ENCODE measurements around the gene POU2AF1. TPM values are rescaled to one million over a fixed set of nuclear protein-coding genes. Genes with fewer than 3 reads are reported as not detected.
"Not testable (repeated sequence)": the region's sequence is repeated elsewhere in the genome, so short reads cannot be mapped to it uniquely, and the experiment has no call there.

POU2AF1 gene
- total RNA-seq, 1 donor from 2014 or later, result not detected

- Mint-ChIP-seq H3K4me3 (ENCODE audit: unreplicated experiment) (no peak overlapping the region), H3K36me3 (ENCODE audit: unreplicated experiment) (no peaks in the 10 kb centered on the region), H3K4me1 (ENCODE audit: unreplicated experiment) (peaks cover 8% of the 10 kb centered on the region), H3K27me3 (ENCODE audit: unreplicated experiment) (peaks cover 21% of the 10 kb centered on the region), H3K27ac (ENCODE audit: unreplicated experiment) (no peak overlapping the region), H3K9me3 (ENCODE audit: unreplicated experiment) (no peaks in the 10 kb centered on the region)
- TF ChIP-seq CTCF (IDR thresholded peaks at IDR 0.05), result no peak
- no peak for DNase-seq (ENCODE audit: extremely low spot score, unreplicated experiment)
Observed at GRCh38 chr11:111326824-111327223, 52.3 kb downstream of the POU2AF1 start.

- no peak for TF ChIP-seq CTCF (IDR thresholded peaks at IDR 0.05)
- no peak overlapping the region for H3K4me3 Mint-ChIP-seq (ENCODE audit: unreplicated experiment)
- H3K36me3 Mint-ChIP-seq (ENCODE audit: unreplicated experiment), result no peaks in the 10 kb centered on the region
- H3K9me3 Mint-ChIP-seq (ENCODE audit: unreplicated experiment), result no peaks in the 10 kb centered on the region
- no peak for DNase-seq (ENCODE audit: extremely low spot score, unreplicated experiment)
- H3K4me1 Mint-ChIP-seq (ENCODE audit: unreplicated experiment), result peaks cover 8% of the 10 kb centered on the region
- H3K27me3 Mint-ChIP-seq (ENCODE audit: unreplicated experiment), result peaks cover 34% of the 10 kb centered on the region
- H3K27ac Mint-ChIP-seq (ENCODE audit: unreplicated experiment), result no peak overlapping the region
Observed at GRCh38 chr11:111325259-111325658, 53.8 kb downstream of the POU2AF1 start.

GRCh38 chr11:111324277-111324720, 54.8 kb downstream of the POU2AF1 start:
- Mint-ChIP-seq H3K27ac (ENCODE audit: unreplicated experiment) (no peak overlapping the region), H3K27me3 (ENCODE audit: unreplicated experiment) (peaks cover 37% of the 10 kb centered on the region), H3K4me3 (ENCODE audit: unreplicated experiment) (no peak overlapping the region), H3K9me3 (ENCODE audit: unreplicated experiment) (no peaks in the 10 kb centered on the region), H3K36me3 (ENCODE audit: unreplicated experiment) (no peaks in the 10 kb centered on the region), H3K4me1 (ENCODE audit: unreplicated experiment) (peaks cover 8% of the 10 kb centered on the region)
- DNase-seq (ENCODE audit: extremely low spot score, unreplicated experiment), result no peak
- TF ChIP-seq CTCF (IDR thresholded peaks at IDR 0.05), result no peak

- H3K4me3 Mint-ChIP-seq (ENCODE audit: unreplicated experiment), result no peak overlapping the region
- peaks cover 8% of the 10 kb centered on the region for H3K4me1 Mint-ChIP-seq (ENCODE audit: unreplicated experiment)
- H3K9me3 Mint-ChIP-seq (ENCODE audit: unreplicated experiment), result no peaks in the 10 kb centered on the region
- no peaks in the 10 kb centered on the region for H3K36me3 Mint-ChIP-seq (ENCODE audit: unreplicated experiment)
- no peak for DNase-seq (ENCODE audit: extremely low spot score, unreplicated experiment)
- TF ChIP-seq CTCF (IDR thresholded peaks at IDR 0.05), result no peak
- no peak overlapping the region for H3K27ac Mint-ChIP-seq (ENCODE audit: unreplicated experiment)
- peaks cover 44% of the 10 kb centered on the region for H3K27me3 Mint-ChIP-seq (ENCODE audit: unreplicated experiment)
Observed at GRCh38 chr11:111322534-111322933, 56.5 kb downstream of the POU2AF1 start.

- DNase-seq (ENCODE audit: extremely low spot score, unreplicated experiment), result no peak
- H3K4me1 Mint-ChIP-seq (ENCODE audit: unreplicated experiment), result peaks cover 8% of the 10 kb centered on the region
- peaks cover 46% of the 10 kb centered on the region for H3K27me3 Mint-ChIP-seq (ENCODE audit: unreplicated experiment)
- TF ChIP-seq CTCF (IDR thresholded peaks at IDR 0.05), result no peak
- no peak overlapping the region for H3K4me3 Mint-ChIP-seq (ENCODE audit: unreplicated experiment)
- no peak overlapping the region for H3K27ac Mint-ChIP-seq (ENCODE audit: unreplicated experiment)
- no peaks in the 10 kb centered on the region for H3K36me3 Mint-ChIP-seq (ENCODE audit: unreplicated experiment)
- H3K9me3 Mint-ChIP-seq (ENCODE audit: unreplicated experiment), result no peaks in the 10 kb centered on the region
Observed at GRCh38 chr11:111320728-111321568, 58.1 kb downstream of the POU2AF1 start.

- DNase-seq (ENCODE audit: extremely low spot score, unreplicated experiment); H3K4me3 Mint-ChIP-seq (ENCODE audit: unreplicated experiment); H3K9me3 Mint-ChIP-seq (ENCODE audit: unreplicated experiment); H3K36me3 Mint-ChIP-seq (ENCODE audit: unreplicated experiment); H3K4me1 Mint-ChIP-seq (ENCODE audit: unreplicated experiment); H3K27ac Mint-ChIP-seq (ENCODE audit: unreplicated experiment): not testable (repeated sequence)
- H3K27me3 Mint-ChIP-seq (ENCODE audit: unreplicated experiment), result peaks cover 51% of the 10 kb centered on the region
Observed at GRCh38 chr11:111320199-111320598, 58.9 kb downstream of the POU2AF1 start.
